Left cardiac atrium (tissue), 4 donors: ENCODE data around the gene QSER1. TPM values are rescaled to one million over a fixed set of nuclear protein-coding genes. Genes with fewer than 3 reads are reported as not detected.
"Not testable (repeated sequence)": the region's sequence is repeated elsewhere in the genome, so short reads cannot be mapped to it uniquely, and the experiment has no call there.

Experiments
- ATAC-seq, 2 donors: fragments of 200-7000 bp; cut with Tn5 transposase; one replicate each; pipeline ENCODE4 v1.9.1; 2020; ENCODE audit warnings: mild to moderate bottlenecking in 2 of 2, moderate library complexity in 2 of 2
- DNase-seq: peaks from one replicate; pipeline ENCODE4 v3.0.0-alpha.2; 2020
- intact Hi-C, 2 donors: fragments of 100-400 bp; cut with DNase I; formaldehyde crosslinking; loops; one replicate each; pipeline versions ENCODE4 v1.14.1 to v1.15.1; 2022 to 2023
- total RNA-seq, 2 donors: library from RNA; stranded (reverse); fragmentation: NEBNext Ultra II Directional; extraction: Animal tissue kit (Norgen Biotek cat#: 25700); gene quantifications; one replicate each; pipeline ENCODE4 v1.2.1, GENCODE V29; 2021
- donor health status: DM: no; HTN: yes; CAD: no.
- donor health status: DM: no; HTN: yes; CAD: no; lungs with severe emphysema.
- donor health status: DM: yes; HTN: yes; CAD: no.
- donor health status: Dilated cardiomyopathy.

The QSER1 gene
- total RNA-seq, 2 donors from 2014 or later, result 17.0 to 18.3 TPM

- ATAC-seq (no peak), DNase-seq (no peak)
- intact Hi-C loops, result no loop called here
Measured at GRCh38 chr11:33025339-33025722, 132.7 kb downstream of the QSER1 start.

- ATAC-seq (no peak), DNase-seq (no peak)
- intact Hi-C loops, result no loop called here
Measured at GRCh38 chr11:33027233-33027632, 134.6 kb downstream of the QSER1 start.

- DNase-seq, result no peak
- intact Hi-C loops, result no loop called here
- no peak for ATAC-seq
Measured at GRCh38 chr11:33027846-33028536, 135.4 kb downstream of the QSER1 start.

- DNase-seq, result no peak
- ATAC-seq, result no peak
- intact Hi-C loops, result no loop called here
Measured at GRCh38 chr11:33028537-33028914, 135.9 kb downstream of the QSER1 start.

GRCh38 chr11:33029218-33029617, 136.6 kb downstream of the QSER1 start:
- DNase-seq, intact Hi-C loops, ATAC-seq: not testable (repeated sequence)

Other genes starting within 250 kb of the QSER1 start
- not detected for gene CCDC73, start 98.1 kb upstream of the QSER1 start, total RNA-seq
- gene PRRG4, start 62.9 kb upstream of the QSER1 start, total RNA-seq, result 1 to 10 TPM in 1 of 2 donors, under 1 TPM in 1; 0.92 to 1.0 TPM
- under 1 TPM; 0.41 to 0.42 TPM for gene DEPDC7, start 123.1 kb downstream of the QSER1 start, total RNA-seq
- 1 to 10 TPM; 9.7 to 9.8 TPM for gene TCP11L1, start 146.8 kb downstream of the QSER1 start, total RNA-seq